DOHH2 (cell line): ENCODE measurements around the gene NOP53.

Experiments
- H3F3A ChIP-seq: fragments of 200-600 bp; sonication (generic), shearing (Covaris generic); 2 replicates; pipeline ENCODE4 v1.6.0; 2016; ENCODE audit warnings: antibody characterized with exemption, mild to moderate bottlenecking; ENCODE audit not compliant: control insufficient read depth, insufficient read depth
- H3K27ac ChIP-seq: fragments of 200-600 bp; sonication (generic); 2 replicates; pipeline ENCODE4 v1.5.1; 2014; ENCODE audit warnings: low read depth, mild to moderate bottlenecking, low read length, moderate library complexity
- H3K27me3 ChIP-seq: fragments of 200-600 bp; sonication (generic); 2 replicates; pipeline ENCODE4 v1.6.1; 2014; ENCODE audit warnings: mild to moderate bottlenecking, low read length, mixed read lengths; ENCODE audit not compliant: control insufficient read depth
- H3K36me3 ChIP-seq: fragments of 200-600 bp; sonication (generic); 2 replicates; pipeline ENCODE4 v1.6.1; 2014; ENCODE audit warnings: mild to moderate bottlenecking, low read length, moderate library complexity, mixed read lengths; ENCODE audit not compliant: control insufficient read depth
- H3K4me1 ChIP-seq: fragments of 200-600 bp; sonication (generic); 2 replicates; pipeline ENCODE4 v1.6.1; 2014; ENCODE audit warnings: mild to moderate bottlenecking, low read length, mixed read lengths; ENCODE audit not compliant: control insufficient read depth
- H3K4me2 ChIP-seq: fragments of 200-600 bp; sonication (generic); 2 replicates; pipeline ENCODE4 v1.6.0; 2014; ENCODE audit warnings: mild to moderate bottlenecking, low read length, moderate library complexity
- H3K4me3 ChIP-seq: fragments of 200-600 bp; sonication (generic); 2 replicates; pipeline ENCODE4 v1.5.1; 2014; ENCODE audit warnings: mild to moderate bottlenecking, low read length, mixed read lengths
- H3K79me2 ChIP-seq: fragments of 200-600 bp; sonication (generic); 2 replicates; pipeline ENCODE4 v1.6.1; 2014; ENCODE audit warnings: mild to moderate bottlenecking, low read length, mixed read lengths; ENCODE audit not compliant: control insufficient read depth
- H3K9me2 ChIP-seq: fragments of 200-600 bp; sonication (generic); replicated peaks from 2 replicates; pipeline ENCODE4 v1.6.1; 2014; ENCODE audit warnings: mild to moderate bottlenecking, low read length, mixed read lengths; ENCODE audit not compliant: control insufficient read depth
- H3K9me3 ChIP-seq: fragments of 200-600 bp; sonication (generic); 2 replicates; pipeline ENCODE4 v1.6.1; 2014; ENCODE audit warnings: antibody characterized with exemption, low read length, mixed read lengths; ENCODE audit not compliant: control insufficient read depth, insufficient read depth
- H4K20me1 ChIP-seq: fragments of 200-600 bp; sonication (generic); 2 replicates; pipeline ENCODE4 v1.6.0; 2014; ENCODE audit warnings: low read depth, mild to moderate bottlenecking, antibody characterized with exemption, low read length, moderate library complexity; ENCODE audit not compliant: control insufficient read depth, insufficient read depth
- EZH2phosphoT487 ChIP-seq: fragments of 200-600 bp; sonication (generic); IDR thresholded peaks from 2 replicates; pipeline ENCODE4 v1.6.1; 2017; ENCODE audit warnings: borderline replicate concordance, mild to moderate bottlenecking, antibody characterized with exemption, low read length, moderate library complexity, mixed read lengths
- TF ChIP-seq, protein P1 (sequence below): fragments of 200-600 bp; sonication (generic); IDR thresholded peaks from one replicate; pipeline ENCODE4 v1.5.1; 2014; ENCODE audit warnings: antibody characterized with exemption, mild to moderate bottlenecking, low read depth, low read length; ENCODE audit not compliant: poor library complexity, severe bottlenecking

NOP53 gene

DNA sequence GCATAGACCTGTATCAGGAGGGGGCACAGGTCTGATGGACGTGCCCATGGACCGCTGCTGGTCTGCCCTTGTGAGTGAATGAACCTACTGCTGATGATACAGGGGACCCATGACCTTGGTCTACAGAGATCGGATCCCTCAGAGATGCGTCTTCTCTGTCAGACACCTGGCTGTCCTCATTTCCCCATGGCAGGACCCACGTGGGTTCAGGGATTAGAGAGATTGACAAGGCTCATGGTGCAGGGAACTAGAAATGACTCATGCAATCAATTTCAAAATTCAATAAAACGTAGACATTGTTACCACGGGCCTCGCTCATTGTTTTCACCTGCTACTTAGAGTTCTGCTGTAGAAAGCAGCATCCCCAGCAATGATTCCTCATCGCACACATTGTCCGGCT is 60.0 kb downstream of the NOP53 start:
- Histone ChIP-seq H3K27ac (no peak overlapping the region), H3K4me3 (no peak overlapping the region), H3K79me2 (no peaks in the 10 kb centered on the region), H3F3A (no peaks in the 10 kb centered on the region), H3K9me2 (no peaks in the 10 kb centered on the region), H3K9me3 (no peaks in the 10 kb centered on the region), H3K4me1 (no peaks in the 10 kb centered on the region), H4K20me1 (no peaks in the 10 kb centered on the region), H3K27me3 (no peaks in the 10 kb centered on the region), H3K4me2 (no peak overlapping the region), H3K36me3 (no peaks in the 10 kb centered on the region)
- no peak for TF ChIP-seq EZH2phosphoT487
- TF ChIP-seq, protein P1, sequence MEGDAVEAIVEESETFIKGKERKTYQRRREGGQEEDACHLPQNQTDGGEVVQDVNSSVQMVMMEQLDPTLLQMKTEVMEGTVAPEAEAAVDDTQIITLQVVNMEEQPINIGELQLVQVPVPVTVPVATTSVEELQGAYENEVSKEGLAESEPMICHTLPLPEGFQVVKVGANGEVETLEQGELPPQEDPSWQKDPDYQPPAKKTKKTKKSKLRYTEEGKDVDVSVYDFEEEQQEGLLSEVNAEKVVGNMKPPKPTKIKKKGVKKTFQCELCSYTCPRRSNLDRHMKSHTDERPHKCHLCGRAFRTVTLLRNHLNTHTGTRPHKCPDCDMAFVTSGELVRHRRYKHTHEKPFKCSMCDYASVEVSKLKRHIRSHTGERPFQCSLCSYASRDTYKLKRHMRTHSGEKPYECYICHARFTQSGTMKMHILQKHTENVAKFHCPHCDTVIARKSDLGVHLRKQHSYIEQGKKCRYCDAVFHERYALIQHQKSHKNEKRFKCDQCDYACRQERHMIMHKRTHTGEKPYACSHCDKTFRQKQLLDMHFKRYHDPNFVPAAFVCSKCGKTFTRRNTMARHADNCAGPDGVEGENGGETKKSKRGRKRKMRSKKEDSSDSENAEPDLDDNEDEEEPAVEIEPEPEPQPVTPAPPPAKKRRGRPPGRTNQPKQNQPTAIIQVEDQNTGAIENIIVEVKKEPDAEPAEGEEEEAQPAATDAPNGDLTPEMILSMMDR, result no peak

DNA sequence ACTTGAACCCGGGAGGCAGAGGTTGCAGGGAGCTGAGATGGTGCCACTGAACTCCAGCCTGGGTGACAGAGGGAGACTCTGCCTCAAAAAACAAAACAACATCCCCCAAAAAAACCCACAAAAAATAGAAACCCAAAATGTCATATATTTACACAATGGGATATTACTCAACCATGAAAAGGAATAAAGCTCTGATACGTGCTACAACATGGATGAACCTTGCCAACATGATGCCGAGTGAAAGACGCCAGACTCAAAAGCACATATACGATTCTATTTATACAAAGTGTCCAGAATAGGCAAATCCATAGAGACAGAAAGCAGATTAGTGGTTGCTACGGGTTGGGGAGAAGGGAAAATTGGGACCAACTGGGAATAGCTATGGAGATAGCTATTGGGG is 61.1 kb downstream of the NOP53 start:
- no peak overlapping the region for H3K4me3 ChIP-seq
- no peak for TF ChIP-seq EZH2phosphoT487
- TF ChIP-seq, protein P1, result no peak
- no peaks in the 10 kb centered on the region for H3K36me3 ChIP-seq
- H3K27me3 ChIP-seq, result no peaks in the 10 kb centered on the region
- H3K4me1 ChIP-seq, result no peaks in the 10 kb centered on the region
- H3K4me2 ChIP-seq, result no peak overlapping the region
- H3F3A ChIP-seq, result no peaks in the 10 kb centered on the region
- no peaks in the 10 kb centered on the region for H4K20me1 ChIP-seq
- no peak overlapping the region for H3K27ac ChIP-seq
- no peaks in the 10 kb centered on the region for H3K79me2 ChIP-seq
- no peaks in the 10 kb centered on the region for H3K9me3 ChIP-seq
- H3K9me2 ChIP-seq, result no peaks in the 10 kb centered on the region
